Endothelial cell of umbilical vein (primary cell): Measurements from ENCODE around the gene GATA6. TPM values are rescaled to one million over a fixed set of nuclear protein-coding genes. Genes with fewer than 3 reads are reported as not detected.

ENCODE experiments used
- BruUV-seq: library from RNA; stranded (reverse); fragments of 400-500 nt; replicated peaks from 2 replicates; lab custom pipeline; 2021; lab: Mats Ljungman, UMichigan
- CTCF ChIA-PET: fragments of 300-600, 350-600 bp; sonication (Branson Sonifier 250); formaldehyde crosslinking; loops from one replicate; lab custom pipeline; 2021; ENCODE audit warnings: antibody characterized with exemption, inconsistent platforms; lab: Charles Lee
- POLR2A ChIA-PET: fragments of 300-600, 350-600 bp; sonication (Branson Sonifier 250); formaldehyde crosslinking; loops from one replicate; lab custom pipeline; 2021; ENCODE audit warnings: antibody characterized with exemption, inconsistent platforms; lab: Charles Lee
- DNase-seq: peaks from one replicate; pipeline ENCODE4 v3.0.0-alpha.2; 2011; ENCODE audit warnings: low read depth, low spot score
- FAIRE-seq: peaks from 2 replicates; lab custom pipeline; 2011; peaks lifted over from hg19 to GRCh38; lab: Jason Lieb, UNC
- H2AFZ ChIP-seq: 2 replicates; pipeline ENCODE4 v1.6.0; 2012; ENCODE audit warnings: low read depth, low read length, control low read depth, inconsistent platforms
- H3K27ac ChIP-seq: 2 replicates; pipeline ENCODE4 v1.5.1; 2011; ENCODE audit warnings: low read depth, mild to moderate bottlenecking, control low read depth, low read length, moderate library complexity; ENCODE audit not compliant: insufficient read depth
- H3K27me3 ChIP-seq, 2 experiments: 2 replicates each; pipeline versions ENCODE4 v1.6.0 to v1.6.1; 2011; ENCODE audit warnings: low read length in 2 of 2, mixed read lengths in 1 of 2; ENCODE audit not compliant: control insufficient read depth in 2 of 2, insufficient read depth in 2 of 2
- H3K36me3 ChIP-seq, 2 experiments: 2 replicates in 1 of 2; 3 replicates in 1 of 2; pipeline ENCODE4 v1.5.1; 2011; ENCODE audit warnings: low read length in 2 of 2, mild to moderate bottlenecking in 1 of 2, moderate library complexity in 1 of 2; ENCODE audit not compliant: control insufficient read depth in 2 of 2, insufficient read depth in 2 of 2; ENCODE audit errors: extremely low read depth in 1 of 2
- H3K4me1 ChIP-seq: 3 replicates; pipeline ENCODE4 v1.5.1; 2011; ENCODE audit warnings: mild to moderate bottlenecking, low read length; ENCODE audit not compliant: control insufficient read depth, insufficient read depth; ENCODE audit errors: extremely low read depth
- H3K4me2 ChIP-seq: 2 replicates; pipeline ENCODE4 v1.6.1; 2011; ENCODE audit warnings: low read length, control low read depth, mixed read lengths; ENCODE audit not compliant: insufficient read depth
- H3K4me3 ChIP-seq, 3 experiments: fragments of 200-600 bp in 1 of 3; sonication (generic), shearing (Covaris generic) in 1 of 3; replicated peaks in 1 of 3; 2 replicates each; pipeline ENCODE4 v1.5.1; 2011 to 2016; ENCODE audit warnings: control low read depth in 3 of 3, low read length in 3 of 3, mild to moderate bottlenecking in 2 of 3, inconsistent platforms in 1 of 3, low read depth in 1 of 3, moderate library complexity in 1 of 3; ENCODE audit not compliant: insufficient read depth in 1 of 3
- H3K79me2 ChIP-seq: 2 replicates; pipeline ENCODE4 v1.6.0; 2012; ENCODE audit warnings: low read length, inconsistent platforms; ENCODE audit not compliant: control insufficient read depth, insufficient read depth
- H3K9ac ChIP-seq: replicated peaks from 2 replicates; pipeline ENCODE3; 2011; ENCODE audit warnings: low read length, control low read depth; ENCODE audit not compliant: insufficient read depth; ENCODE audit errors: extremely low read depth
- H3K9me1 ChIP-seq: replicated peaks from 3 replicates; pipeline ENCODE4 v1.6.0; 2011; ENCODE audit warnings: mild to moderate bottlenecking, low read length; ENCODE audit not compliant: control insufficient read depth, insufficient read depth; ENCODE audit errors: extremely low read depth
- H3K9me3 ChIP-seq: replicated peaks from 2 replicates; pipeline ENCODE4 v1.5.1; 2012; ENCODE audit warnings: low read length, inconsistent platforms; ENCODE audit not compliant: control insufficient read depth, insufficient read depth
- H4K20me1 ChIP-seq: replicated peaks from 2 replicates; pipeline ENCODE3; 2011; ENCODE audit warnings: mild to moderate bottlenecking, low read length; ENCODE audit not compliant: control insufficient read depth, insufficient read depth; ENCODE audit errors: extremely low read depth
- CTCF ChIP-seq, 2 donors: IDR thresholded peaks; 1 replicate in 1 of 2; 2 replicates in 1 of 2; pipeline ENCODE4 v1.5.1; 2011; ENCODE audit warnings: low read length in 2 of 2, mild to moderate bottlenecking in 2 of 2, moderate library complexity in 2 of 2, control low read depth in 1 of 2, inconsistent platforms in 1 of 2, low read depth in 1 of 2; ENCODE audit not compliant: insufficient read depth in 1 of 2; ENCODE audit errors: extremely low read depth in 1 of 2
- EZH2 ChIP-seq: IDR thresholded peaks from 2 replicates; pipeline ENCODE4 v1.6.1; 2012; ENCODE audit warnings: borderline replicate concordance, low read depth, mild to moderate bottlenecking, moderate library complexity, low read length, inconsistent platforms; ENCODE audit not compliant: severe bottlenecking
- FOS ChIP-seq: IDR thresholded peaks from 2 replicates; pipeline ENCODE4 v1.6.1; 2011; ENCODE audit warnings: mild to moderate bottlenecking, low read length, moderate library complexity, borderline replicate concordance; ENCODE audit not compliant: insufficient read depth
- GATA2 ChIP-seq: IDR thresholded peaks from 2 replicates; pipeline ENCODE4 v1.7.0; 2011; ENCODE audit warnings: low read depth, mild to moderate bottlenecking, moderate library complexity, mixed read lengths, low read length; ENCODE audit not compliant: insufficient read length, insufficient read depth
- JUN ChIP-seq: IDR thresholded peaks from 2 replicates; pipeline ENCODE4 v1.6.1; 2011; ENCODE audit warnings: borderline replicate concordance, low read depth; ENCODE audit not compliant: insufficient read length, insufficient read depth
- MYC ChIP-seq: IDR thresholded peaks from one replicate; pipeline ENCODE4 v1.6.1; 2011; ENCODE audit warnings: mild to moderate bottlenecking, low read depth, low read length
- POLR2A ChIP-seq: IDR thresholded peaks from 2 replicates; pipeline ENCODE4 v1.6.1; 2012; ENCODE audit warnings: low read depth, mild to moderate bottlenecking, control low read depth, low read length
- POLR2AphosphoS5 ChIP-seq: IDR thresholded peaks from 2 replicates; pipeline ENCODE4 v1.6.1; 2012; ENCODE audit warnings: low read depth, mild to moderate bottlenecking, control low read depth, low read length, moderate library complexity; ENCODE audit not compliant: insufficient read depth
- dilution Hi-C: fragments of 300-500 bp; cut with MboI; formaldehyde crosslinking; loops from one replicate; pipeline ENCODE4 v1.15.0; 2019; ENCODE audit warnings: low sequenced_read_pairs; ENCODE audit not compliant: extremely low pct_ligation_motif_present
- intact Hi-C: fragments of 100-400 bp; cut with micrococcal nuclease; formaldehyde crosslinking; loops from one replicate; pipeline ENCODE4 v1.10.0; 2022
- polyA plus RNA-seq, 4 experiments: library from polyadenylated mRNA; depleted of rRNA in 3 of 4; stranded (reverse) in 3 of 4; unstranded in 1 of 4; fragments of >200 nt; gene quantifications; 2 replicates each; pipeline versions ENCODE4 v1.2.1 to v1.2.3, GENCODE V29; 2011 to 2012; ENCODE audit warnings: missing spikeins in 1 of 4
- total RNA-seq: library from RNA; stranded (reverse); gene quantifications from 2 replicates; pipeline ENCODE4 v1.2.3, GENCODE V29; 2021
- TF ChIP-seq, protein P1 (sequence below): IDR thresholded peaks from 2 replicates; pipeline ENCODE4 v1.6.1; 2011; ENCODE audit not compliant: insufficient read depth, insufficient read length

The GATA6 gene
- total and polyA plus RNA-seq, 2 donors (not counting 3 experiments of a cell fraction or from before 2014, with no cell fraction given): 4.1 to 14.6 TPM

- intact Hi-C loops (no loop called here), dilution Hi-C loops (no loop called here)
- Histone ChIP-seq H3K79me2 (no peaks in the 10 kb centered on the region), H3K9ac (no peak overlapping the region), H3K4me1 (no peaks in the 10 kb centered on the region), H3K9me1 (no peaks in the 10 kb centered on the region), H3K4me2 (no peak overlapping the region), H3K27me3 (peaks cover 8 to 9% of the 10 kb centered on the region in 2 experiments), H2AFZ (no peak overlapping the region), H3K9me3 (no peaks in the 10 kb centered on the region), H3K27ac (no peak overlapping the region), H3K36me3 (no peaks in the 10 kb centered on the region), H3K4me3 (no peak overlapping the region), H4K20me1 (no peaks in the 10 kb centered on the region)
- FAIRE-seq (no peak), DNase-seq (no peak)
- no peak for TF ChIP-seq POLR2A
- POLR2A ChIA-PET: no interaction called here
- BruUV-seq: no TSS peak
- CTCF ChIA-PET: interaction anchor here (0.7 kb wide), 1 partner anchor 17 kb away, joined by 3 read pairs; no protein-coding TSS in a partner anchor
These were observed 44.4 kb upstream of the GATA6 start for GRCh38 chr18:22124970-22125369.

GRCh38 chr18:22128954-22129353, 40.4 kb upstream of the GATA6 start:
- Histone ChIP-seq H3K36me3 (no peaks in the 10 kb centered on the region), H2AFZ (no peak overlapping the region), H3K9ac (no peak overlapping the region), H3K4me2 (no peak overlapping the region), H3K4me1 (no peaks in the 10 kb centered on the region), H4K20me1 (no peaks in the 10 kb centered on the region), H3K27ac (no peak overlapping the region), H3K9me1 (no peaks in the 10 kb centered on the region), H3K4me3 (no peak overlapping the region), H3K9me3 (no peaks in the 10 kb centered on the region), H3K27me3 (peaks cover 6 to 8% of the 10 kb centered on the region in 2 experiments), H3K79me2 (no peaks in the 10 kb centered on the region)
- TF ChIP-seq CTCF (IDR thresholded peaks at IDR 0.05; ENCODE audit: extremely low read depth in 1 of 2, insufficient read depth in 1 of 2, low read depth in 1 of 2, low read length in 2 of 2) (no peak), POLR2A (no peak), FOS (no peak), JUN (no peak), POLR2AphosphoS5 (no peak), MYC (no peak), GATA2 (no peak), EZH2 (no peak)
- TF ChIP-seq, protein P1, sequence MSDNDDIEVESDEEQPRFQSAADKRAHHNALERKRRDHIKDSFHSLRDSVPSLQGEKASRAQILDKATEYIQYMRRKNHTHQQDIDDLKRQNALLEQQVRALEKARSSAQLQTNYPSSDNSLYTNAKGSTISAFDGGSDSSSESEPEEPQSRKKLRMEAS: no peak
- BruUV-seq: no TSS peak
- CTCF ChIA-PET: no interaction called here
- FAIRE-seq: no peak
- DNase-seq: no peak
- dilution Hi-C loops (no loop called here), intact Hi-C loops (no loop called here)
- POLR2A ChIA-PET: no interaction called here
